ENCODE data around the gene TPPP.
"Not testable (repeated sequence)": the region's sequence is repeated elsewhere in the genome, so short reads cannot be mapped to it uniquely, and the experiment has no call there.

GRCh38 chr5:681317-682191 is 11.6 kb downstream of the TPPP start:
- not testable (repeated sequence) for TF ChIP-seq MAX (IDR thresholded peaks at IDR 0.05; ENCODE audit: insufficient read depth, insufficient read length); POLR2AphosphoS5 (IDR thresholded peaks at IDR 0.05; ENCODE audit: insufficient read depth, low read depth, low read length); CTCF (IDR thresholded peaks at IDR 0.05; ENCODE audit: extremely low read depth in 1 of 2, insufficient read depth in 1 of 2, low read depth in 1 of 2, low read length in 2 of 2); GATA2 (IDR thresholded peaks at IDR 0.05; ENCODE audit: insufficient read depth, insufficient read length, low read depth, low read length); EZH2 (IDR thresholded peaks at IDR 0.05; ENCODE audit: borderline replicate concordance, low read depth, low read length, severe bottlenecking); POLR2A (IDR thresholded peaks at IDR 0.05; ENCODE audit: low read depth, low read length); MYC (IDR thresholded peaks at IDR 0.05; ENCODE audit: low read depth, low read length); JUN (IDR thresholded peaks at IDR 0.05; ENCODE audit: borderline replicate concordance, insufficient read depth, insufficient read length, low read depth); FOS (IDR thresholded peaks at IDR 0.05; ENCODE audit: borderline replicate concordance, insufficient read depth, low read length)
